HepG2 (cell line): Measurements from ENCODE around the gene NUDT22. TPM values are rescaled to one million over a fixed set of nuclear protein-coding genes. Genes with fewer than 3 reads are reported as not detected.

ENCODE experiments used
- CAMTA2 ChIP-seq: sonication (generic); formaldehyde crosslinking; IDR thresholded peaks from 2 replicates; pipeline ENCODE4 v1.4.0; 2020; ENCODE audit warnings: mild to moderate bottlenecking, missing genetic modification reagents, borderline replicate concordance
- CBFB ChIP-seq: sonication (generic); formaldehyde crosslinking; IDR thresholded peaks from 2 replicates; pipeline ENCODE4 v1.4.0; 2020; ENCODE audit warnings: missing genetic modification reagents
- FOSL2 ChIP-seq: sonication (generic); formaldehyde crosslinking; IDR thresholded peaks from 2 replicates; pipeline ENCODE4 v1.4.0; 2020; ENCODE audit warnings: missing genetic modification reagents
- GABPB1 ChIP-seq: IDR thresholded peaks from 2 replicates; pipeline ENCODE4 v1.6.1; 2016; ENCODE audit warnings: mild to moderate bottlenecking, missing genetic modification reagents, moderate library complexity, missing compliant biosample characterization
- HES4 ChIP-seq: sonication (generic); formaldehyde crosslinking; IDR thresholded peaks from 2 replicates; pipeline ENCODE4 v1.9.0; 2021; ENCODE audit warnings: mild to moderate bottlenecking, missing genetic modification reagents, borderline replicate concordance
- HNRNPLL ChIP-seq: fragments of 200-400 bp; formaldehyde crosslinking; IDR thresholded peaks from 2 replicates; pipeline ENCODE4 v1.6.1; 2017; ENCODE audit warnings: mild to moderate bottlenecking, low read depth, low read length; ENCODE audit not compliant: poor library complexity, severe bottlenecking
- IRF1 ChIP-seq: sonication (generic); formaldehyde crosslinking; IDR thresholded peaks from 2 replicates; pipeline ENCODE4 v1.4.0; 2020; ENCODE audit warnings: low read depth, mild to moderate bottlenecking, missing genetic modification reagents
- ISX ChIP-seq: sonication (generic); formaldehyde crosslinking; conservative IDR thresholded peaks from 2 replicates; pipeline ENCODE4 v1.5.0; 2020; ENCODE audit warnings: missing genetic modification reagents
- MTF1 ChIP-seq: sonication (generic); formaldehyde crosslinking; IDR thresholded peaks from 2 replicates; pipeline ENCODE4 v1.5.0; 2020; ENCODE audit warnings: missing genetic modification reagents
- POLR2AphosphoS5 ChIP-seq: IDR thresholded peaks from 2 replicates; pipeline ENCODE4 v1.6.1; 2012; ENCODE audit warnings: low read depth, low read length
- RBM22 ChIP-seq: fragments of 200-400 bp; formaldehyde crosslinking; optimal IDR thresholded peaks from 2 replicates; pipeline ENCODE3; 2017; ENCODE audit warnings: mild to moderate bottlenecking, low read length, moderate library complexity
- TFDP1 ChIP-seq: IDR thresholded peaks from 2 replicates; pipeline ENCODE4 v1.6.1; 2016; ENCODE audit warnings: missing compliant biosample characterization, missing genetic modification reagents, borderline replicate concordance
- TOE1 ChIP-seq: sonication (generic); formaldehyde crosslinking; IDR thresholded peaks from 2 replicates; pipeline ENCODE4 v1.4.0; 2020; ENCODE audit warnings: mild to moderate bottlenecking, missing genetic modification reagents
- ZC3H4 ChIP-seq: sonication (generic); formaldehyde crosslinking; IDR thresholded peaks from 2 replicates; pipeline ENCODE4 v1.4.0; 2020; ENCODE audit warnings: missing genetic modification reagents, borderline replicate concordance
- ZMYM3 ChIP-seq: sonication (generic); formaldehyde crosslinking; IDR thresholded peaks from 2 replicates; pipeline ENCODE4 v1.5.1; 2020; ENCODE audit warnings: mild to moderate bottlenecking, missing genetic modification reagents
- ZNF275 ChIP-seq: sonication (generic); formaldehyde crosslinking; IDR thresholded peaks from 2 replicates; pipeline ENCODE4 v1.8.0; 2022; ENCODE audit warnings: missing genetic modification reagents, mild to moderate bottlenecking, inconsistent platforms, borderline replicate concordance
- ZNF501 ChIP-seq: sonication (generic); formaldehyde crosslinking; IDR thresholded peaks from 2 replicates; pipeline ENCODE4 v1.5.1; 2020; ENCODE audit warnings: mild to moderate bottlenecking, moderate library complexity, missing genetic modification reagents
- ZNF530 ChIP-seq: sonication (generic); formaldehyde crosslinking; IDR thresholded peaks from 2 replicates; pipeline ENCODE4 v1.5.0; 2020; ENCODE audit warnings: low read depth, mild to moderate bottlenecking, missing genetic modification reagents
- ZNF609 ChIP-seq: sonication (generic); formaldehyde crosslinking; IDR thresholded peaks from 2 replicates; pipeline ENCODE4 v1.4.0; 2020; ENCODE audit warnings: mild to moderate bottlenecking, missing genetic modification reagents, borderline replicate concordance
- ZNF713 ChIP-seq: sonication (generic); formaldehyde crosslinking; IDR thresholded peaks from 2 replicates; pipeline ENCODE4 v1.4.0; 2020; ENCODE audit warnings: mild to moderate bottlenecking, missing genetic modification reagents
- ZNF768 ChIP-seq: sonication (generic); formaldehyde crosslinking; IDR thresholded peaks from 2 replicates; pipeline ENCODE4 v1.4.0; 2020; ENCODE audit warnings: missing genetic modification reagents
- ZNF772 ChIP-seq: sonication (generic); formaldehyde crosslinking; IDR thresholded peaks from 2 replicates; pipeline ENCODE4 v1.5.0; 2020; ENCODE audit warnings: mild to moderate bottlenecking, missing genetic modification reagents
- polyA plus RNA-seq, 8 experiments: library from polyadenylated mRNA; depleted of rRNA in 3 of 8; stranded (reverse) in 7 of 8; unstranded in 1 of 8; fragments of >200 nt; fragmentation: Illumina TruSeq in 4 of 8; extraction: Trizol in 4 of 8; gene quantifications; 2 replicates each; pipeline versions ENCODE4 v1.2.1 to v1.2.3, GENCODE V29; 2011 to 2016; ENCODE audit warnings: low read depth in 4 of 8, missing spikeins in 1 of 8, mixed read lengths in 1 of 8; ENCODE audit not compliant: insufficient read depth in 1 of 8
- total RNA-seq, 5 experiments: library from RNA; depleted of rRNA; stranded (reverse); fragments of >200 nt; fragmentation: Illumina TruSeq; extraction: Trizol; gene quantifications; 2 replicates each; pipeline ENCODE4 v1.2.3, GENCODE V29; 2016; ENCODE audit warnings: low read depth in 1 of 5

NUDT22 gene
- total and polyA plus RNA-seq, 2 of the 13 experiments (the other 11 are each of a cell fraction or from before 2014, with no cell fraction given) = 33.5 to 39.8 TPM

- TF ChIP-seq RBM22 (no peak), GABPB1 (CRISPR knock-in tag) (peak; percentile 50; the same call in 1 of the 2 replicates), ZNF713 (CRISPR knock-in tag) (0 out of 2 replicates have a peak, but pooled peaks have one; percentile 21), TFDP1 (CRISPR knock-in tag) (no peak; the same call in 1 of the 2 replicates), ZNF530 (no peak), MTF1 (CRISPR knock-in tag) (no peak), HNRNPLL (peak; percentile 52), POLR2AphosphoS5 (peak; percentile 73; the same call in 1 of the 2 replicates), TOE1 (no peak), CBFB (CRISPR knock-in tag) (0 out of 2 replicates have a peak, but pooled peaks have one; percentile 27), ISX (CRISPR knock-in tag) (no peak), ZNF275 (CRISPR knock-in tag) (no peak), ZMYM3 (CRISPR knock-in tag) (no peak), ZNF768 (CRISPR knock-in tag) (peak; percentile 50; the same call in 1 of the 2 replicates), HES4 (peak; percentile 77), ZNF772 (CRISPR knock-in tag) (0 out of 2 replicates have a peak, but pooled peaks have one; percentile 29), IRF1 (CRISPR knock-in tag) (no peak), FOSL2 (CRISPR knock-in tag) (no peak), ZNF501 (CRISPR knock-in tag) (peak; percentile 6; the same call in 1 of the 2 replicates), ZC3H4 (CRISPR knock-in tag) (no peak), CAMTA2 (CRISPR knock-in tag) (no peak), ZNF609 (CRISPR knock-in tag) (no peak)
Observed at GRCh38 chr11:64241491-64242374, 15.7 kb downstream of the NUDT22 start (continued).
